Tibial artery (tissue), 4 donors: ENCODE results near the gene NIPSNAP3A.
A peak's percentile ranks its signal among the peaks of the same experiment; 100 is the strongest.

Source experiments
- DNase-seq, 2 donors: peaks; one replicate each; pipeline ENCODE4 v3.0.0-alpha.2; 2019
- H3K27ac ChIP-seq, 2 donors: fragments of 200-600 bp; sonication (generic) in 1 of 2; 1 replicate in 1 of 2; 2 replicates in 1 of 2; pipeline ENCODE4 v1.5.1; 2018 to 2019; ENCODE audit warnings: mild to moderate bottlenecking in 1 of 2
- H3K27me3 ChIP-seq, 2 donors: fragments of 200-600 bp; sonication (generic) in 1 of 2; one replicate each; pipeline versions ENCODE4 v1.5.1 to v1.6.0; 2016 to 2019
- H3K36me3 ChIP-seq, 3 donors: fragments of 200-600 bp; sonication (generic) in 2 of 3; one replicate each; pipeline ENCODE4 v1.5.1; 2016 to 2019; ENCODE audit warnings: mild to moderate bottlenecking in 2 of 3
- H3K4me1 ChIP-seq, 4 donors: fragments of 200-600 bp; sonication (generic) in 2 of 4; 1 replicate in 3 of 4; 2 replicates in 1 of 4; pipeline ENCODE4 v1.5.1; 2016 to 2019
- H3K4me3 ChIP-seq, 2 donors: fragments of 200-600 bp; sonication (generic) in 1 of 2; 1 replicate in 1 of 2; 2 replicates in 1 of 2; pipeline ENCODE4 v1.5.1; 2018 to 2019; ENCODE audit warnings: mild to moderate bottlenecking in 2 of 2
- H3K9me3 ChIP-seq, 3 donors: fragments of 200-600 bp; sonication (generic) in 1 of 3; one replicate each; pipeline ENCODE4 v1.5.1; 2016 to 2019
- CTCF ChIP-seq, 2 experiments: fragments of 200-600 bp in 1 of 2; fragments of 450-650 bp in 1 of 2; IDR thresholded peaks; one replicate each; pipeline ENCODE4 v1.5.1; 2017 to 2019; ENCODE audit warnings: antibody characterized with exemption in 2 of 2, mild to moderate bottlenecking in 1 of 2, moderate library complexity in 1 of 2
- intact Hi-C: fragments of 100-400 bp; cut with DNase I; formaldehyde crosslinking; loops from one replicate; pipeline ENCODE4 v1.15.0; 2023; ENCODE audit warnings: low total_unique reads

The NIPSNAP3A gene

GRCh38 chr9:104805441-104805840, 58.0 kb downstream of the NIPSNAP3A start:
- Histone ChIP-seq H3K36me3 (peaks cover 84 to 100% (median 85%) of the 10 kb centered on the region in 3 donors), H3K4me3 (no peak overlapping the region), H3K27ac (no peak overlapping the region), H3K27me3 (no peaks in the 10 kb centered on the region), H3K4me1 (no peaks in the 10 kb centered on the region), H3K9me3 (no peaks in the 10 kb centered on the region)
- no peak for DNase-seq
- intact Hi-C loops, result no loop called here
- no peak for TF ChIP-seq CTCF (IDR thresholded peaks at IDR 0.05)

GRCh38 chr9:104808035-104808614, 60.6 kb downstream of the NIPSNAP3A start:
- no peak overlapping the region for H3K27ac ChIP-seq

More at GRCh38 chr9:104808035-104808614, 60.6 kb downstream of the NIPSNAP3A start:
- Histone ChIP-seq H3K4me1 (no peaks in the 10 kb centered on the region), H3K9me3 (no peaks in the 10 kb centered on the region), H3K4me3 (no peak overlapping the region), H3K36me3 (peaks cover 77 to 97% (median 83%) of the 10 kb centered on the region in 3 donors), H3K27me3 (no peaks in the 10 kb centered on the region)
- DNase-seq, result no peak
- intact Hi-C loops, result no loop called here
- TF ChIP-seq CTCF (IDR thresholded peaks at IDR 0.05), result peak in 1 of 2 experiments; percentile 7
